ENCODE data around the gene ALCAM. TPM values are rescaled to one million over a fixed set of nuclear protein-coding genes. Genes with fewer than 3 reads are reported as not detected.

ALCAM gene
- 10 to 100 TPM; 20.3 to 21.4 TPM for total RNA-seq
- long read RNA-seq, full-length matches to known transcripts = 3 of 6 reads
- long read RNA-seq, partial matches to known transcripts = 1 of 6 reads
- long read RNA-seq, other reads (novel, unspliced or antisense) = 2 of 6 reads

DNA sequence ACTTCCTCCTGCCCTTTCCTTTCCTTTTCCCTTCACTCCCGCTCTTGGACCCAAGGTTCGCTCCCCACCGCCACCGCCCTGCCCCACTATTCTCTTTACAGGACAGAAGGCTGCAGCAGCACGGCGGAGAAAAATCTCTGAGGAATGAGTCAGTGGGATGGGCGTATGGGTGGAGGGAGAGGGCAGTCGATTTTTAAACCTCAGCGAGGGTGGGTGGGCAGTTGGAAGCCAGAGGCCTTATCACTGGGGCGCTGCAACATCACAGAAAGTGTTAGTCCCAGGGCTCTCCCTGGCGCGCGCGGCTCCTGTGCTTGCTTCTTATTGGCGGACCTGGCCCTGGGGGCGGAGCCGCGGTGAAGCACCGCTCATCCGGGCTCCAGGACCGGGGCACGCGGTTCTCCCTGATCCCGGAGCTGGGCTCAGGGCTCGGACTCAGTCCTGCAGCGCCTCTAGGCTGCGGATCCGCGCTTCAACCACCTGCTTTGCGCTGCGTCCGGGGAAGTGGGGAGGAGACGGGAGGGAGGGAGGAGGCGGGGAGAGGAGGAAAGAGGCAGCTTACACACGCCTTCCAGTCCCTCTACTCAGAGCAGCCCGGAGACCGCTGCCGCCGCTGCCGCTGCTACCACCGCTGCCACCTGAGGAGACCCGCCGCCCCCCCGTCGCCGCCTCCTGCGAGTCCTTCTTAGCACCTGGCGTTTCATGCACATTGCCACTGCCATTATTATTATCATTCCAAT is at the start of gene ALCAM:
TSS of gene ALCAM (plus strand) at position 584 of the 737 bp plus-strand sequence.
- intact Hi-C loops (cut with DNase I, micrococcal nuclease) = no loop called here
- DNase-seq = peak; percentile 93 to 94
- ATAC-seq = peak; percentile 81

- intact Hi-C loops (cut with DNase I, micrococcal nuclease) = no loop called here
- DNase-seq = no peak
- no peak for ATAC-seq
Observed at GRCh38 chr3:105317841-105318240, 48.9 kb upstream of the ALCAM start.

DNA sequence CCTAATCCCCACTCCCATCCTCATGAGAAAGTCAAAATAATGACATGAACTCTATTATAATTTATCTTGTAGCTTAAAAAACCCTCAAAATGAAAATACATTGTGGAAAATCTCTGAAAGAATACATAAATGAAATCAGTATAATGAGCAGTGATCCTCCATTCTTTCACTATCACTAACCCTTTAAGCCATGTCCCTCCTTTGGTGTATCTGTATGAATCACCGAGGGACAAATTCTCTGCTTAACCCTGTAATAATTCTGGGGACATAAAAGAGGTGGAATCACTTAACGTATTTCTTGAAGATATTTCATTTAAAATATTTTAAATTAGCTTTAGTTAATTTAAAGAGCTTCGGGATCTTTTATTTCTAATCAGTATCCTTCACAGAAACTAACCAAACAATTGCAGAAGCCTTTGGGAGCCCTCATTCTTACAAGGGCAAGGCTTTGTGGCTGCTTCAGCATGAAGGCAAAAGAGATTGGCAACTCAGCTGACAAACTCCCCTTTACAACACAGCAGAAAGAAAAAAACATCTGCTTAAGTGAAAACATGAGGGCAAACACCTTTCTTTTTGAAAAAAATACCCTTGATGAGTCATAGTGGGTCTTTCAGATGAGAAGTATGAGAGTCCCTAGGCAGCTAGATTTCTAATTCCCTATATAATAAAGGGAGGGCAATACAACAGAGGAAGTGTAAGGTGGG is 44.0 kb upstream of the ALCAM start:
- intact Hi-C loops (cut with DNase I, micrococcal nuclease) = no loop called here
- DNase-seq (no peak), ATAC-seq (no peak)

- no peak for DNase-seq
- intact Hi-C loops (cut with DNase I, micrococcal nuclease) = no loop called here
- no peak for ATAC-seq
Observed at GRCh38 chr3:105323274-105323599, 43.5 kb upstream of the ALCAM start.

- ATAC-seq (no peak), DNase-seq (no peak)
- intact Hi-C loops (cut with DNase I, micrococcal nuclease) = no loop called here
Observed at GRCh38 chr3:105324951-105325350, 41.8 kb upstream of the ALCAM start.

GRCh38 chr3:105327662-105328337 is 38.9 kb upstream of the ALCAM start:
- no peak for ATAC-seq
- intact Hi-C loops (cut with DNase I, micrococcal nuclease) = no loop called here
- DNase-seq = no peak

- DNase-seq = no peak
- intact Hi-C loops (cut with DNase I, micrococcal nuclease) = no loop called here
- ATAC-seq = no peak
Observed at GRCh38 chr3:105328338-105328730, 38.4 kb upstream of the ALCAM start.

GRCh38 chr3:105332961-105333360 is 33.7 kb upstream of the ALCAM start:
- intact Hi-C loops (cut with DNase I, micrococcal nuclease) = no loop called here
- no peak for ATAC-seq
- DNase-seq = no peak

- DNase-seq (no peak), ATAC-seq (no peak)
- intact Hi-C loops (cut with DNase I, micrococcal nuclease) = no loop called here
Observed at GRCh38 chr3:105334138-105334882, 32.4 kb upstream of the ALCAM start.

DNA sequence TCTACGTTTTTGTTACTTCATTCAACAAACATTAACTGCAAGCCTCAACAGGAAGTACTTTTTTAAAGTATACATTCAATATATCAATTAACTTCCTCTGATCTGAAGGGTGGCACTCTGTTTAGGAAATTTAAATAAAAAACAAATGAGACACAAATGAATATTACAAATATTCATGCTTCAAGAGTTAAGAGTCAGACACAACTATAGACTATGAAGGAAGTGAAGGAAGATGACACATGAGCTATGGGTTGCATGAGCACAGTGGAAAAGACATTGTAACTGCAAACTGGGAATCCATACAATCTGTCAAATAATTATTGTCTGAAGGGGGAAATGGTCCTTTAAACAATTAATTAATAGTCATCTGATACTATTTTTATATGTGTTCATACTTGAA is 26.8 kb upstream of the ALCAM start:
- ATAC-seq = no peak
- DNase-seq = no peak
- intact Hi-C loops (cut with DNase I, micrococcal nuclease) = no loop called here

DNA sequence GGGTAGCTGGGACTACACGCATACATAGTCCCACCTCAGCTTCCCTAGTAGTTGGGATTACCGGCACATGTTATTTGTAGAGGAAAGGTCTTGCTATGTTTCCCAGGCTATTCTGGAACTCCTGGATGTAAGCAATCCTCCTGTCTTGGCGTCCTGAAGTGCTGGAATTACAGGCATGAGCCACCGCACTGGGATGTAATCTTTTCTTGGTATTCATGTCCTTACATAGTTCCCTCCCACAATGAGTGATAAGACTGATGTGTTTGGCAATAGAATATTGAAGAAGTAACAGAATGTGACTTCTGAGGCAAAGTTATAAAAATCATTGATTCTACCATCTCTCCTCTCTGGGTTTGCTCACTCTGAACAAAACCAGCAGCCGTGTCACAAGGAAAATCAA is 22.7 kb upstream of the ALCAM start:
- intact Hi-C loops (cut with DNase I, micrococcal nuclease) = no loop called here
- ATAC-seq = no peak
- no peak for DNase-seq

DNA sequence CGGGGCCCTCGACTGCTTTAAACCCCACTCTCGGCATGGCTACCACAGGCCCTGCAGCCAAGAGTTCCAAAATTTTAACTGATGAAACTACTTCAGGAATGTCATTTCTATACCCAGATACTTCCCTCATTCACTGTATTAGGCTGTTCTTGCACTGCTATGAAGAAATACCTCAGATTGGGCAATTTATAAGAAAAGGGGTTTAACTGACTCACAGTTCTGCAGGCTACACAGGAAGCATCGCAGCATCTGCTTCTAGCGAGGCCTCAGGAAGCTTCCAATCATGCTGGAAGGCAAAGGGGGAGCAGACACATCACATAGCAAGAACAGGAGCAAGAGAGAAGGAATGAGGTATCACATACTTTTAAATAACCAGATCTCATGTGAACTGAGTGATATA is 21.6 kb upstream of the ALCAM start:
- ATAC-seq (no peak), DNase-seq (no peak)
- intact Hi-C loops (cut with DNase I, micrococcal nuclease) = no loop called here

DNA sequence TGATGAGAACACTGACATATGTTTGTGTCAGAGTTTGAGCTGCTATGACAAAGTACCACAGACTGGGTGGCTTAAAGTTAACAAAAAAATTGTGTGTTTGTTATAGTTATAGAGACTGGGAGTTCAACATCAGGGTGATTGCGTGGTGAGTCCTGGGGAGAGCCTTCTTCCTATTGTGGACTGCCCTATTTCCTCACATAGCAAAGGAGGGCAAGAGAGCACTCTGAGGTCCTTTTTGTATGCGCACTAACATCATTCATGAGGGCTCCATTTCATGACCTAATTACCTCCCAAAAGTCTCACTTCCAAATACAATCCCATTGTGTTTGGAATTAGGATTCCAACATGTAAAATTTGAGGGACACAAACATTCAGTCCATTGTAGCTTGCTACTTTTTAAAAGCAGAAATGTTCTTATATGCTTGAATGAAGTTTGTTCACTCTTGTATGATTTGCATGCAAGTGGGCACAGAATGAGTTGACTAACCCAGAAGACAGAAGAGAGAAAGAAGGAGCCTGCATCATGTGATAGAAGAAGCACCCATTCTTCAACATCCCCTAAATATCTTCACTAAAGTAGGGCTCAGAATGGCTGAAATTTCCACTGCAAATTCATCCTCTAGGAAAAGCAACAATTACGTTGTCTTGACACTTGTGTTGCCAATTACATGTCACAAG is 18.9 kb upstream of the ALCAM start:
- DNase-seq = no peak
- ATAC-seq = no peak
- intact Hi-C loops (cut with DNase I, micrococcal nuclease) = no loop called here

GRCh38 chr3:105348307-105348706 is 18.4 kb upstream of the ALCAM start:
- intact Hi-C loops (cut with DNase I, micrococcal nuclease) = no loop called here
- ATAC-seq (no peak), DNase-seq (no peak)

DNA sequence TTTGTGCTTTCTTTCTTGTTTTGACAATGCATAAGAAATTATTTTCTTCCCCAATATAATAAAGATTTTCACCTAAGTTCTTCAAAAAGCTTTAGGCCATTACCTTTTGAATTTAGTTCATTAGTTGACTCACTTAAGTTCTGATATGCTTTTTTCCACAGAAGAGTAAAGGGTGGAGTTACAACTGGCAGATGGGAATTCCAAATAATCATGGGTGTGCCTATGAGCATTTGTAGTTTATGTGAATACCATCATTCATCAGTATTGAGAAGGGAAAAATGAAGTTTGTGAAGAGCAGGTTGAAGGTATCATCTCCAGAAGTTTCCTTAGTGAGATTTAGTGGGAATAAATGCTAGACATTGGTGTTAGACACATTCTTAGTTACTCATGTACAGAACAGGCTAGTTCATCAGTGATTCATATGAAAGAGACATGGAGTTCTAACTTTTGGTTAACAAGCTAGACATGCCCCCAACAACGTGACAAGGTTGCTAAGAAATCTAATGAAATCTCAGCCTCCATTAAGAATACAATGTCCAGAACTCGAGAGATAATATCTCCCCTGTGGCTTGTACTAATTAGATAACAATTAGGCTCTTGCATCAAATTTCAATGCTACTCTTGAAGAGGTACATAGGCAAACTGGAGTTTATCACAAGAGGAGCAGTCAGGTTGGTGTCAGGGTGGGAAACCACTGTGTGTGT is 16.9 kb upstream of the ALCAM start:
- DNase-seq = no peak
- ATAC-seq = no peak
- intact Hi-C loops (cut with DNase I, micrococcal nuclease) = no loop called here

GRCh38 chr3:105351821-105352220 is 14.9 kb upstream of the ALCAM start:
- no peak for ATAC-seq
- DNase-seq = no peak
- intact Hi-C loops (cut with DNase I, micrococcal nuclease) = no loop called here

GRCh38 chr3:105352976-105353375 is 13.7 kb upstream of the ALCAM start:
- no peak for ATAC-seq
- intact Hi-C loops (cut with DNase I, micrococcal nuclease) = no loop called here
- no peak for DNase-seq

GRCh38 chr3:105353485-105354161 is 13.1 kb upstream of the ALCAM start:
- intact Hi-C loops (cut with DNase I, micrococcal nuclease) = no loop called here
- no peak for ATAC-seq
- peak in 1 of 2 donors; percentile 5 for DNase-seq
